Endothelial cell of umbilical vein (primary cell): ENCODE results near the gene TMEM222. TPM values are rescaled to one million over a fixed set of nuclear protein-coding genes. Genes with fewer than 3 reads are reported as not detected.

Experiments used
- BruUV-seq: library from RNA; stranded (reverse); fragments of 400-500 nt; replicated peaks from 2 replicates; lab custom pipeline; 2021; lab: Mats Ljungman, UMichigan
- CTCF ChIA-PET: fragments of 300-600, 350-600 bp; sonication (Branson Sonifier 250); formaldehyde crosslinking; loops from one replicate; lab custom pipeline; 2021; ENCODE audit warnings: antibody characterized with exemption, inconsistent platforms; lab: Charles Lee
- POLR2A ChIA-PET: fragments of 300-600, 350-600 bp; sonication (Branson Sonifier 250); formaldehyde crosslinking; loops from one replicate; lab custom pipeline; 2021; ENCODE audit warnings: antibody characterized with exemption, inconsistent platforms; lab: Charles Lee
- DNase-seq: peaks from one replicate; pipeline ENCODE4 v3.0.0-alpha.2; 2011; ENCODE audit warnings: low read depth, low spot score
- FAIRE-seq: peaks from 2 replicates; lab custom pipeline; 2011; peaks lifted over from hg19 to GRCh38; lab: Jason Lieb, UNC
- H2AFZ ChIP-seq: 2 replicates; pipeline ENCODE4 v1.6.0; 2012; ENCODE audit warnings: low read depth, low read length, control low read depth, inconsistent platforms
- H3K27ac ChIP-seq: 2 replicates; pipeline ENCODE4 v1.5.1; 2011; ENCODE audit warnings: low read depth, mild to moderate bottlenecking, control low read depth, low read length, moderate library complexity; ENCODE audit not compliant: insufficient read depth
- H3K27me3 ChIP-seq, 2 experiments: 2 replicates each; pipeline versions ENCODE4 v1.6.0 to v1.6.1; 2011; ENCODE audit warnings: low read length in 2 of 2, mixed read lengths in 1 of 2; ENCODE audit not compliant: control insufficient read depth in 2 of 2, insufficient read depth in 2 of 2
- H3K36me3 ChIP-seq, 2 experiments: 2 replicates in 1 of 2; 3 replicates in 1 of 2; pipeline ENCODE4 v1.5.1; 2011; ENCODE audit warnings: low read length in 2 of 2, mild to moderate bottlenecking in 1 of 2, moderate library complexity in 1 of 2; ENCODE audit not compliant: control insufficient read depth in 2 of 2, insufficient read depth in 2 of 2; ENCODE audit errors: extremely low read depth in 1 of 2
- H3K4me1 ChIP-seq: 3 replicates; pipeline ENCODE4 v1.5.1; 2011; ENCODE audit warnings: mild to moderate bottlenecking, low read length; ENCODE audit not compliant: control insufficient read depth, insufficient read depth; ENCODE audit errors: extremely low read depth
- H3K4me2 ChIP-seq: 2 replicates; pipeline ENCODE4 v1.6.1; 2011; ENCODE audit warnings: low read length, control low read depth, mixed read lengths; ENCODE audit not compliant: insufficient read depth
- H3K4me3 ChIP-seq, 3 experiments: fragments of 200-600 bp in 1 of 3; sonication (generic), shearing (Covaris generic) in 1 of 3; replicated peaks in 1 of 3; 2 replicates each; pipeline ENCODE4 v1.5.1; 2011 to 2016; ENCODE audit warnings: control low read depth in 3 of 3, low read length in 3 of 3, mild to moderate bottlenecking in 2 of 3, inconsistent platforms in 1 of 3, low read depth in 1 of 3, moderate library complexity in 1 of 3; ENCODE audit not compliant: insufficient read depth in 1 of 3
- H3K79me2 ChIP-seq: 2 replicates; pipeline ENCODE4 v1.6.0; 2012; ENCODE audit warnings: low read length, inconsistent platforms; ENCODE audit not compliant: control insufficient read depth, insufficient read depth
- H3K9ac ChIP-seq: replicated peaks from 2 replicates; pipeline ENCODE3; 2011; ENCODE audit warnings: low read length, control low read depth; ENCODE audit not compliant: insufficient read depth; ENCODE audit errors: extremely low read depth
- H3K9me1 ChIP-seq: replicated peaks from 3 replicates; pipeline ENCODE4 v1.6.0; 2011; ENCODE audit warnings: mild to moderate bottlenecking, low read length; ENCODE audit not compliant: control insufficient read depth, insufficient read depth; ENCODE audit errors: extremely low read depth
- H3K9me3 ChIP-seq: replicated peaks from 2 replicates; pipeline ENCODE4 v1.5.1; 2012; ENCODE audit warnings: low read length, inconsistent platforms; ENCODE audit not compliant: control insufficient read depth, insufficient read depth
- H4K20me1 ChIP-seq: replicated peaks from 2 replicates; pipeline ENCODE3; 2011; ENCODE audit warnings: mild to moderate bottlenecking, low read length; ENCODE audit not compliant: control insufficient read depth, insufficient read depth; ENCODE audit errors: extremely low read depth
- EZH2 ChIP-seq: IDR thresholded peaks from 2 replicates; pipeline ENCODE4 v1.6.1; 2012; ENCODE audit warnings: borderline replicate concordance, low read depth, mild to moderate bottlenecking, moderate library complexity, low read length, inconsistent platforms; ENCODE audit not compliant: severe bottlenecking
- FOS ChIP-seq: IDR thresholded peaks from 2 replicates; pipeline ENCODE4 v1.6.1; 2011; ENCODE audit warnings: mild to moderate bottlenecking, low read length, moderate library complexity, borderline replicate concordance; ENCODE audit not compliant: insufficient read depth
- GATA2 ChIP-seq: IDR thresholded peaks from 2 replicates; pipeline ENCODE4 v1.7.0; 2011; ENCODE audit warnings: low read depth, mild to moderate bottlenecking, moderate library complexity, mixed read lengths, low read length; ENCODE audit not compliant: insufficient read length, insufficient read depth
- JUN ChIP-seq: IDR thresholded peaks from 2 replicates; pipeline ENCODE4 v1.6.1; 2011; ENCODE audit warnings: borderline replicate concordance, low read depth; ENCODE audit not compliant: insufficient read length, insufficient read depth
- MYC ChIP-seq: IDR thresholded peaks from one replicate; pipeline ENCODE4 v1.6.1; 2011; ENCODE audit warnings: mild to moderate bottlenecking, low read depth, low read length
- POLR2A ChIP-seq: IDR thresholded peaks from 2 replicates; pipeline ENCODE4 v1.6.1; 2012; ENCODE audit warnings: low read depth, mild to moderate bottlenecking, control low read depth, low read length
- POLR2AphosphoS5 ChIP-seq: IDR thresholded peaks from 2 replicates; pipeline ENCODE4 v1.6.1; 2012; ENCODE audit warnings: low read depth, mild to moderate bottlenecking, control low read depth, low read length, moderate library complexity; ENCODE audit not compliant: insufficient read depth
- dilution Hi-C: fragments of 300-500 bp; cut with MboI; formaldehyde crosslinking; loops from one replicate; pipeline ENCODE4 v1.15.0; 2019; ENCODE audit warnings: low sequenced_read_pairs; ENCODE audit not compliant: extremely low pct_ligation_motif_present
- intact Hi-C: fragments of 100-400 bp; cut with micrococcal nuclease; formaldehyde crosslinking; loops from one replicate; pipeline ENCODE4 v1.10.0; 2022
- polyA plus RNA-seq, 4 experiments: library from polyadenylated mRNA; depleted of rRNA in 3 of 4; stranded (reverse) in 3 of 4; unstranded in 1 of 4; fragments of >200 nt; gene quantifications; 2 replicates each; pipeline versions ENCODE4 v1.2.1 to v1.2.3, GENCODE V29; 2011 to 2012; ENCODE audit warnings: missing spikeins in 1 of 4
- total RNA-seq: library from RNA; stranded (reverse); gene quantifications from 2 replicates; pipeline ENCODE4 v1.2.3, GENCODE V29; 2021
- TF ChIP-seq, protein P1 (sequence below), 2 donors: IDR thresholded peaks; 1 replicate in 1 of 2; 2 replicates in 1 of 2; pipeline ENCODE4 v1.5.1; 2011; ENCODE audit warnings: low read length in 2 of 2, mild to moderate bottlenecking in 2 of 2, moderate library complexity in 2 of 2, control low read depth in 1 of 2, inconsistent platforms in 1 of 2, low read depth in 1 of 2; ENCODE audit not compliant: insufficient read depth in 1 of 2; ENCODE audit errors: extremely low read depth in 1 of 2
- TF ChIP-seq, protein P2 (sequence below): IDR thresholded peaks from 2 replicates; pipeline ENCODE4 v1.6.1; 2011; ENCODE audit not compliant: insufficient read depth, insufficient read length

TMEM222 gene
- total and polyA plus RNA-seq, 2 donors (not counting 3 experiments of a cell fraction or from before 2014, with no cell fraction given), result 45.8 to 76.1 TPM

DNA sequence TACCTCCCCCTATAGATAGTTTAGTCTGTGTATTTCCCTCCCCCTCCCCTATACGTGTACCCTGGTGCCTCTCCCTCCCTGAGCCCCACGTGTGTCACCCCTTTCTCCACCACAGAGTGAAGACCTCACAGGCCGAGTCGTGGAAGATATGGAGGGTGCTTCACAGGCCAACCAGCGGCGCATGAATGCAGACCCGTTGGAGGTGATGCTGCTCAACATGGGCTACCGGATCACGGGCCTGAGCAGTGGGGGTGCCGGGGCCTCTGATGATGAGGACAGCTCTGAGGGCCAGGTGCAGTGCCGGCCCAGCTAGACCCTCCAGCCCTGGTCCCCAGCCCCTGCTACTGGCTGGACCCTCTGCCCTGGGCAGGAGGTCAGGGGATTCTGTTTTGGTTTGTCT, 15.9 kb upstream of the TMEM222 start:
- intact Hi-C loops (no loop called here), dilution Hi-C loops (no loop called here)
- Histone ChIP-seq H3K36me3 (peaks cover 0 to 5% of the 10 kb centered on the region in 2 experiments), H3K27me3 (no peaks in the 10 kb centered on the region), H3K9me1 (no peaks in the 10 kb centered on the region), H4K20me1 (no peaks in the 10 kb centered on the region), H3K4me1 (no peaks in the 10 kb centered on the region), H3K79me2 (no peaks in the 10 kb centered on the region), H2AFZ (no peak overlapping the region), H3K9me3 (no peaks in the 10 kb centered on the region), H3K4me3 (no peak overlapping the region), H3K4me2 (no peak overlapping the region), H3K27ac (no peak overlapping the region), H3K9ac (no peak overlapping the region)
- no peak for FAIRE-seq
- POLR2A ChIA-PET, result no interaction called here
- DNase-seq, result no peak
- TF ChIP-seq MYC, result no peak
- no peak for TF ChIP-seq JUN
- no peak for TF ChIP-seq POLR2AphosphoS5
- no peak for TF ChIP-seq GATA2
- TF ChIP-seq, protein P1, sequence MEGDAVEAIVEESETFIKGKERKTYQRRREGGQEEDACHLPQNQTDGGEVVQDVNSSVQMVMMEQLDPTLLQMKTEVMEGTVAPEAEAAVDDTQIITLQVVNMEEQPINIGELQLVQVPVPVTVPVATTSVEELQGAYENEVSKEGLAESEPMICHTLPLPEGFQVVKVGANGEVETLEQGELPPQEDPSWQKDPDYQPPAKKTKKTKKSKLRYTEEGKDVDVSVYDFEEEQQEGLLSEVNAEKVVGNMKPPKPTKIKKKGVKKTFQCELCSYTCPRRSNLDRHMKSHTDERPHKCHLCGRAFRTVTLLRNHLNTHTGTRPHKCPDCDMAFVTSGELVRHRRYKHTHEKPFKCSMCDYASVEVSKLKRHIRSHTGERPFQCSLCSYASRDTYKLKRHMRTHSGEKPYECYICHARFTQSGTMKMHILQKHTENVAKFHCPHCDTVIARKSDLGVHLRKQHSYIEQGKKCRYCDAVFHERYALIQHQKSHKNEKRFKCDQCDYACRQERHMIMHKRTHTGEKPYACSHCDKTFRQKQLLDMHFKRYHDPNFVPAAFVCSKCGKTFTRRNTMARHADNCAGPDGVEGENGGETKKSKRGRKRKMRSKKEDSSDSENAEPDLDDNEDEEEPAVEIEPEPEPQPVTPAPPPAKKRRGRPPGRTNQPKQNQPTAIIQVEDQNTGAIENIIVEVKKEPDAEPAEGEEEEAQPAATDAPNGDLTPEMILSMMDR (IDR thresholded peaks at IDR 0.05; ENCODE audit: extremely low read depth in 1 of 2, insufficient read depth in 1 of 2, low read depth in 1 of 2, low read length in 2 of 2), result no peak
- TF ChIP-seq POLR2A, result no peak
- TF ChIP-seq, protein P2, sequence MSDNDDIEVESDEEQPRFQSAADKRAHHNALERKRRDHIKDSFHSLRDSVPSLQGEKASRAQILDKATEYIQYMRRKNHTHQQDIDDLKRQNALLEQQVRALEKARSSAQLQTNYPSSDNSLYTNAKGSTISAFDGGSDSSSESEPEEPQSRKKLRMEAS, result no peak
- TF ChIP-seq EZH2, result no peak
- TF ChIP-seq FOS, result no peak
- CTCF ChIA-PET, result interaction anchor here (1.3 to 3.8 kb wide), 2 partner anchors 10 to 27 kb away, joined by 5 to 30 read pairs; no protein-coding TSS in a partner anchor
- no TSS peak for BruUV-seq
